BLaER1 treated with 17β-estradiol and CSF1 and Interleukin-3, amounts not matched to agents 10 nM and 100 nM (cell line): Measurements from ENCODE around the gene BBOX1.

Source experiments
- H3K27ac ChIP-seq, 11 experiments: shearing (Covaris generic); formaldehyde crosslinking; 2 replicates each; pipeline ENCODE4 v1.8.1; 2022
- H3K27me3 ChIP-seq, 11 experiments: shearing (Covaris generic); formaldehyde crosslinking; 2 replicates each; pipeline ENCODE4 v1.8.1; 2022
- H3K36me3 ChIP-seq, 11 experiments: shearing (Covaris generic); formaldehyde crosslinking; 2 replicates each; pipeline ENCODE4 v1.8.1; 2022
- H3K4me1 ChIP-seq, 10 experiments: shearing (Covaris generic); formaldehyde crosslinking; 2 replicates each; pipeline ENCODE4 v1.8.1; 2022
- H3K4me2 ChIP-seq, 11 experiments: shearing (Covaris generic); formaldehyde crosslinking; 2 replicates each; pipeline ENCODE4 v1.8.1; 2022
- H3K4me3 ChIP-seq, 10 experiments: shearing (Covaris generic); formaldehyde crosslinking; 2 replicates each; pipeline ENCODE4 v1.8.1; 2022
- H3K9ac ChIP-seq, 11 experiments: shearing (Covaris generic); formaldehyde crosslinking; 2 replicates each; pipeline ENCODE4 v1.8.1; 2022
- H3K9me3 ChIP-seq, 11 experiments: shearing (Covaris generic); formaldehyde crosslinking; replicated peaks in 1 of 11; 2 replicates each; pipeline ENCODE4 v1.8.1; 2022
- H4K20me1 ChIP-seq, 11 experiments: shearing (Covaris generic); formaldehyde crosslinking; 2 replicates each; pipeline ENCODE4 v1.8.1; 2022
- Cebpa-rat ChIP-seq, 11 experiments: shearing (Covaris generic); IDR thresholded peaks; 2 replicates each; pipeline ENCODE4 v1.8.1; 2022

BBOX1 gene

GRCh38 chr11:27022659-27023251, 17.9 kb upstream of the BBOX1 start:
- no peak for TF ChIP-seq Cebpa-rat (IDR thresholded peaks at IDR 0.05)
- H3K27me3 ChIP-seq, result no peaks in the 10 kb centered on the region
- H4K20me1 ChIP-seq, result no peaks in the 10 kb centered on the region
- H3K36me3 ChIP-seq, result no peaks in the 10 kb centered on the region
- H3K9ac ChIP-seq, result no peak overlapping the region
- no peaks in the 10 kb centered on the region for H3K9me3 ChIP-seq
- H3K4me3 ChIP-seq, result no peak overlapping the region
- no peaks in the 10 kb centered on the region for H3K4me1 ChIP-seq
- no peak overlapping the region for H3K4me2 ChIP-seq
- no peak overlapping the region for H3K27ac ChIP-seq

GRCh38 chr11:27024865-27025264, 15.8 kb upstream of the BBOX1 start:
- TF ChIP-seq Cebpa-rat (IDR thresholded peaks at IDR 0.05), result no peak
- Histone ChIP-seq H4K20me1 (no peaks in the 10 kb centered on the region), H3K9ac (no peak overlapping the region), H3K4me3 (no peak overlapping the region), H3K4me2 (no peak overlapping the region), H3K4me1 (no peaks in the 10 kb centered on the region), H3K27ac (no peak overlapping the region), H3K36me3 (no peaks in the 10 kb centered on the region), H3K27me3 (no peaks in the 10 kb centered on the region), H3K9me3 (no peaks in the 10 kb centered on the region)

- Histone ChIP-seq H3K4me2 (no peak overlapping the region), H3K4me3 (no peak overlapping the region), H3K36me3 (no peaks in the 10 kb centered on the region), H4K20me1 (no peaks in the 10 kb centered on the region), H3K27me3 (no peaks in the 10 kb centered on the region), H3K27ac (no peak overlapping the region), H3K9ac (no peak overlapping the region), H3K4me1 (no peaks in the 10 kb centered on the region), H3K9me3 (no peaks in the 10 kb centered on the region)
- TF ChIP-seq Cebpa-rat (IDR thresholded peaks at IDR 0.05), result no peak
Observed at GRCh38 chr11:27025312-27025955, 15.2 kb upstream of the BBOX1 start.

GRCh38 chr11:27025957-27026733, 14.5 kb upstream of the BBOX1 start:
- Histone ChIP-seq H3K36me3 (no peaks in the 10 kb centered on the region), H3K9ac (no peak overlapping the region), H3K9me3 (no peaks in the 10 kb centered on the region), H3K4me1 (no peaks in the 10 kb centered on the region), H3K27ac (no peak overlapping the region), H3K27me3 (no peaks in the 10 kb centered on the region), H3K4me3 (no peak overlapping the region), H3K4me2 (no peak overlapping the region), H4K20me1 (no peaks in the 10 kb centered on the region)
- TF ChIP-seq Cebpa-rat (IDR thresholded peaks at IDR 0.05), result no peak

GRCh38 chr11:27028561-27028965, 12.1 kb upstream of the BBOX1 start:
- H3K36me3 ChIP-seq, result no peaks in the 10 kb centered on the region
- H3K4me1 ChIP-seq, result no peaks in the 10 kb centered on the region
- TF ChIP-seq Cebpa-rat (IDR thresholded peaks at IDR 0.05), result no peak
- H3K27me3 ChIP-seq, result no peaks in the 10 kb centered on the region
- H4K20me1 ChIP-seq, result no peaks in the 10 kb centered on the region
- H3K9me3 ChIP-seq, result no peaks in the 10 kb centered on the region
- H3K27ac ChIP-seq, result no peak overlapping the region
- no peak overlapping the region for H3K4me2 ChIP-seq
- H3K4me3 ChIP-seq, result no peak overlapping the region
- no peak overlapping the region for H3K9ac ChIP-seq

- no peaks in the 10 kb centered on the region for H3K4me1 ChIP-seq
- no peaks in the 10 kb centered on the region for H4K20me1 ChIP-seq
- no peaks in the 10 kb centered on the region for H3K27me3 ChIP-seq
- no peaks in the 10 kb centered on the region for H3K36me3 ChIP-seq
- no peak overlapping the region for H3K9ac ChIP-seq
- no peak for TF ChIP-seq Cebpa-rat (IDR thresholded peaks at IDR 0.05)
- H3K27ac ChIP-seq, result no peak overlapping the region
- H3K4me2 ChIP-seq, result no peak overlapping the region
- H3K9me3 ChIP-seq, result 0 out of 22 replicates have a peak, but pooled peaks cover 0 to under 1% (median 0%) of the 10 kb centered on the region in 11 experiments
- no peak overlapping the region for H3K4me3 ChIP-seq
Observed at GRCh38 chr11:27029966-27030365, 10.6 kb upstream of the BBOX1 start.

GRCh38 chr11:27031754-27032153, 8.9 kb upstream of the BBOX1 start:
- Histone ChIP-seq H3K27ac (no peak overlapping the region), H3K9ac (no peak overlapping the region), H3K27me3 (no peaks in the 10 kb centered on the region), H3K4me3 (no peak overlapping the region), H3K36me3 (no peaks in the 10 kb centered on the region), H4K20me1 (no peaks in the 10 kb centered on the region), H3K9me3 (peaks cover 0 to 4% (median 0%) of the 10 kb centered on the region in 11 experiments; a peak in 1 of 22 replicates), H3K4me1 (no peaks in the 10 kb centered on the region), H3K4me2 (no peak overlapping the region)
- TF ChIP-seq Cebpa-rat (IDR thresholded peaks at IDR 0.05), result no peak

- Histone ChIP-seq H3K4me2 (no peak overlapping the region), H3K27ac (no peak overlapping the region), H3K4me1 (peaks cover 0 to 8% (median 0%) of the 10 kb centered on the region in 10 experiments; a peak in 3 of 20 replicates), H4K20me1 (no peaks in the 10 kb centered on the region), H3K9me3 (peaks cover 0 to 17% (median 7%) of the 10 kb centered on the region in 11 experiments; a peak in 8 of 22 replicates), H3K27me3 (no peaks in the 10 kb centered on the region), H3K4me3 (no peak overlapping the region), H3K9ac (no peak overlapping the region), H3K36me3 (no peaks in the 10 kb centered on the region)
- no peak for TF ChIP-seq Cebpa-rat (IDR thresholded peaks at IDR 0.05)
Observed at GRCh38 chr11:27039873-27040272, 742 bp upstream of the BBOX1 start.

GRCh38 chr11:27041141-27041899, 705 bp downstream of the BBOX1 start:
- peaks cover 0 to 17% (median 5%) of the 10 kb centered on the region in 11 experiments; a peak in 8 of 22 replicates for H3K9me3 ChIP-seq
- H3K9ac ChIP-seq, result no peak overlapping the region
- no peak for TF ChIP-seq Cebpa-rat (IDR thresholded peaks at IDR 0.05)
- peaks cover 0 to 8% (median 0%) of the 10 kb centered on the region in 10 experiments; a peak in 3 of 20 replicates for H3K4me1 ChIP-seq
- H3K36me3 ChIP-seq, result no peaks in the 10 kb centered on the region
- no peak overlapping the region for H3K4me2 ChIP-seq
- H3K27me3 ChIP-seq, result no peaks in the 10 kb centered on the region
- no peak overlapping the region for H3K4me3 ChIP-seq
- no peaks in the 10 kb centered on the region for H4K20me1 ChIP-seq
- no peak overlapping the region for H3K27ac ChIP-seq
